ENCODE data around the gene TRMU.

GRCh38 chr22:46350121-46350520 lies 14.6 kb downstream of the TRMU start:
- TF ChIP-seq EZH2 (IDR thresholded peaks at IDR 0.05; ENCODE audit: low read length) = no peak
- no peak for TF ChIP-seq CTCF (optimal IDR thresholded peaks at IDR 0.05 in 1 of 3, IDR thresholded peaks at IDR 0.05 in 1 of 3, conservative IDR thresholded peaks at IDR 0.05 in 1 of 3; ENCODE audit: extremely low read depth in 1 of 3, insufficient read depth in 2 of 3, low read length in 3 of 3)

All from keratinocyte (primary cell).